Parathyroid adenoma (tissue), 2 donors: ENCODE results near the gene GNAI2.

Experiments
- H2AFZ ChIP-seq: fragments of 300-600 bp; sonication (generic); one replicate; pipeline ENCODE4 v1.7.0; 2017; ENCODE audit warnings: antibody characterized with exemption, mild to moderate bottlenecking
- H3K27ac ChIP-seq: fragments of 300-600 bp; sonication (generic); one replicate; pipeline ENCODE4 v1.7.0; 2017
- H3K27me3 ChIP-seq: fragments of 300-600 bp; sonication (generic); one replicate; pipeline ENCODE4 v1.7.0; 2017; ENCODE audit warnings: low read length; ENCODE audit not compliant: control insufficient read depth, insufficient read depth
- H3K36me3 ChIP-seq: fragments of 300-600 bp; sonication (generic); one replicate; pipeline ENCODE4 v1.7.0; 2017; ENCODE audit warnings: low read length; ENCODE audit not compliant: control insufficient read depth, insufficient read depth
- H3K4me1 ChIP-seq: fragments of 300-600 bp; sonication (generic); one replicate; pipeline ENCODE4 v1.7.0; 2017; ENCODE audit warnings: control low read depth
- H3K4me2 ChIP-seq: fragments of 300-600 bp; sonication (generic); one replicate; pipeline ENCODE4 v1.7.0; 2017; ENCODE audit warnings: low read length
- H3K4me3 ChIP-seq: fragments of 300-600 bp; sonication (generic); one replicate; pipeline ENCODE4 v1.7.0; 2017; ENCODE audit warnings: low read depth, low read length
- H3K79me2 ChIP-seq: fragments of 300-600 bp; sonication (generic); one replicate; pipeline ENCODE4 v1.7.0; 2017; ENCODE audit warnings: control low read depth
- H3K9ac ChIP-seq: fragments of 300-600 bp; sonication (generic); one replicate; pipeline ENCODE4 v1.7.0; 2017; ENCODE audit warnings: mild to moderate bottlenecking
- H3K9me3 ChIP-seq: fragments of 300-600 bp; sonication (generic); one replicate; pipeline ENCODE4 v1.7.0; 2017; ENCODE audit warnings: low read length; ENCODE audit not compliant: control insufficient read depth
- CTCF ChIP-seq: fragments of 300-600 bp; sonication (generic); IDR thresholded peaks from one replicate; pipeline ENCODE4 v1.7.0; 2017; ENCODE audit warnings: antibody characterized with exemption, mild to moderate bottlenecking
- donor health status: primary hyperparathyroidism.

Gene GNAI2

GRCh38 chr3:50212971-50213370 is 23.0 kb upstream of the GNAI2 start:
- no peak overlapping the region for H2AFZ ChIP-seq
- no peaks in the 10 kb centered on the region for H3K4me1 ChIP-seq
- H3K79me2 ChIP-seq, result no peaks in the 10 kb centered on the region
- no peaks in the 10 kb centered on the region for H3K9me3 ChIP-seq
- no peak for TF ChIP-seq CTCF
- no peak overlapping the region for H3K9ac ChIP-seq
- H3K36me3 ChIP-seq, result no peaks in the 10 kb centered on the region
- H3K27ac ChIP-seq, result no peak overlapping the region
- no peaks in the 10 kb centered on the region for H3K27me3 ChIP-seq
- no peak overlapping the region for H3K4me3 ChIP-seq
- no peak overlapping the region for H3K4me2 ChIP-seq

GRCh38 chr3:50213373-50213772 is 22.6 kb upstream of the GNAI2 start:
- Histone ChIP-seq H3K4me1 (no peaks in the 10 kb centered on the region), H3K27ac (no peak overlapping the region), H3K9ac (no peak overlapping the region), H3K27me3 (no peaks in the 10 kb centered on the region), H2AFZ (no peak overlapping the region), H3K36me3 (no peaks in the 10 kb centered on the region), H3K9me3 (no peaks in the 10 kb centered on the region), H3K79me2 (no peaks in the 10 kb centered on the region), H3K4me3 (no peak overlapping the region), H3K4me2 (no peak overlapping the region)
- TF ChIP-seq CTCF, result no peak

- no peak for TF ChIP-seq CTCF
- no peaks in the 10 kb centered on the region for H3K4me1 ChIP-seq
- no peaks in the 10 kb centered on the region for H3K9me3 ChIP-seq
- no peak overlapping the region for H3K9ac ChIP-seq
- H3K4me2 ChIP-seq, result no peak overlapping the region
- no peak overlapping the region for H3K4me3 ChIP-seq
- H3K36me3 ChIP-seq, result no peaks in the 10 kb centered on the region
- no peaks in the 10 kb centered on the region for H3K79me2 ChIP-seq
- no peak overlapping the region for H3K27ac ChIP-seq
- no peak overlapping the region for H2AFZ ChIP-seq
- no peaks in the 10 kb centered on the region for H3K27me3 ChIP-seq
These were observed 21.2 kb upstream of the GNAI2 start for GRCh38 chr3:50214824-50215223.

DNA sequence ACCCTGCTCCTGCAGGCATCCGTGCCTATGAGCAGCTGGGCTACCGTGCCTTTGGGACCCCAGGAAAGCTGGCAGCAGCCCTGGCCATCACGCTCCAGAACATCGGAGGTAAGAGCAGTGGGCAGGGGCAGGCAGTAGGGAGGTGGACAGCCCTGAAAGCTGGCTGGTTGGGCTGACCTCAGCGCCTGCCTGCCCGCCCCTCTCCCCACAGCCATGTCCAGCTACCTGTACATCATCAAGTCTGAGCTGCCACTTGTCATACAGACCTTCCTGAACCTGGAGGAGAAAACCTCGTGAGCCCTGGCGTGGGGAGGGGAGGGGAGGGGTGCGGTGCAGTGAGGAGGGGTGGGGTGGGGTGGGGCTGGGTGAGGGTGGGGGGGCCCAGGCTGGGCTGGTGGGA is 20.5 kb upstream of the GNAI2 start:
- Histone ChIP-seq H2AFZ (no peak overlapping the region), H3K27ac (no peak overlapping the region), H3K27me3 (no peaks in the 10 kb centered on the region), H3K9ac (no peak overlapping the region), H3K4me3 (no peak overlapping the region), H3K4me1 (no peaks in the 10 kb centered on the region), H3K36me3 (no peaks in the 10 kb centered on the region), H3K79me2 (no peaks in the 10 kb centered on the region), H3K9me3 (no peaks in the 10 kb centered on the region), H3K4me2 (no peak overlapping the region)
- TF ChIP-seq CTCF, result no peak

GRCh38 chr3:50217681-50218080 is 18.3 kb upstream of the GNAI2 start:
- Histone ChIP-seq H3K27ac (no peak overlapping the region), H3K9me3 (no peaks in the 10 kb centered on the region), H3K27me3 (no peaks in the 10 kb centered on the region), H2AFZ (no peak overlapping the region), H3K9ac (no peak overlapping the region), H3K79me2 (no peaks in the 10 kb centered on the region), H3K4me1 (no peaks in the 10 kb centered on the region), H3K36me3 (no peaks in the 10 kb centered on the region), H3K4me3 (no peak overlapping the region), H3K4me2 (no peak overlapping the region)
- TF ChIP-seq CTCF, result no peak
